HG02678 (cell line): ENCODE data around the gene COMT.
A peak's percentile ranks its signal among the peaks of the same experiment; 100 is the strongest.
"Not testable (repeated sequence)": the region's sequence is repeated elsewhere in the genome, so short reads cannot be mapped to it uniquely, and the experiment has no call there.

Experiments
- ATAC-seq: cut with Tn5 transposase; IDR thresholded peaks from one replicate; pipeline ENCODE4 v1.9.1; 2021; ENCODE audit warnings: mild to moderate bottlenecking, moderate library complexity; ENCODE audit not compliant: unreplicated experiment

Gene COMT

DNA sequence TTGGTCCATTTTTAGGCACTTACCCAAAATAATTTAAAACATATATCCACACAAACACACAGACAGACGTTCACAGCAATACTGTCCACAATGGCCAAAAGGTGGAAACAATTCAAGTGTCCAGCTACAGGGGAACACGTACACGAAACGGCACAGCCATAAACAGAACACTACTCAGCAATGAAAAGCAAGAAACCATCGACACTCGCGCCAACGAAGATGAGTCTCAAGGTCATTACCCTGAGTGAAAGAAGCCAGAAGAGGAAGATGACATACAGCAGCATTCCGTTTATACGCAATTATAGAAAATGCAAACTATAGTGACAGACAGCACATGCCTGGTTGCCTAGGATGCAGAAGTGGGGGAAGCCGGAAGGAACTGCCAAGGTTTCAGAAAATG lies 13.4 kb upstream of the COMT start:
- ATAC-seq, result no peak

GRCh38 chr22:19929586-19930550 lies 11.7 kb upstream of the COMT start:
- no peak for ATAC-seq

- ATAC-seq, result no peak
These were observed 10.8 kb upstream of the COMT start for GRCh38 chr22:19930551-19931486.

DNA sequence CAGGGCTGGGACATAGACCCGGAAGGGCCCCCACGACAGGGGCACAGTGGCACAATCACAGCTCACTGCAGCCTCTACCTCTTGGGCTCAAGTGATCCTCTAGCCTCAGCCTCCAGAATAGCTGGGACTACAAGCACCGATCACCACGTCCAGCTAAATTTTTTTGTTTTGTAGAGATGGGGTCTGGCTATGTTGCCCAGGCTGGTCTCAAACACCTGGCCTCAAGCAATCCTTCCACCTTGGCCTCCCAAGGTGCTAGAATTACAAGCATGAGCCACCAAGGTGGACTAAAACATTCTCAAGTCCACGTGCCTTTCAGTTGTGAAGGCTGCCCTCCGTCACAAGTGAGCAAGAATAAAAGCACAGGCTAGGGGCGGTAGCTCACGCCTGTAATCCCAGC lies 10.1 kb upstream of the COMT start:
- ATAC-seq, result no peak

DNA sequence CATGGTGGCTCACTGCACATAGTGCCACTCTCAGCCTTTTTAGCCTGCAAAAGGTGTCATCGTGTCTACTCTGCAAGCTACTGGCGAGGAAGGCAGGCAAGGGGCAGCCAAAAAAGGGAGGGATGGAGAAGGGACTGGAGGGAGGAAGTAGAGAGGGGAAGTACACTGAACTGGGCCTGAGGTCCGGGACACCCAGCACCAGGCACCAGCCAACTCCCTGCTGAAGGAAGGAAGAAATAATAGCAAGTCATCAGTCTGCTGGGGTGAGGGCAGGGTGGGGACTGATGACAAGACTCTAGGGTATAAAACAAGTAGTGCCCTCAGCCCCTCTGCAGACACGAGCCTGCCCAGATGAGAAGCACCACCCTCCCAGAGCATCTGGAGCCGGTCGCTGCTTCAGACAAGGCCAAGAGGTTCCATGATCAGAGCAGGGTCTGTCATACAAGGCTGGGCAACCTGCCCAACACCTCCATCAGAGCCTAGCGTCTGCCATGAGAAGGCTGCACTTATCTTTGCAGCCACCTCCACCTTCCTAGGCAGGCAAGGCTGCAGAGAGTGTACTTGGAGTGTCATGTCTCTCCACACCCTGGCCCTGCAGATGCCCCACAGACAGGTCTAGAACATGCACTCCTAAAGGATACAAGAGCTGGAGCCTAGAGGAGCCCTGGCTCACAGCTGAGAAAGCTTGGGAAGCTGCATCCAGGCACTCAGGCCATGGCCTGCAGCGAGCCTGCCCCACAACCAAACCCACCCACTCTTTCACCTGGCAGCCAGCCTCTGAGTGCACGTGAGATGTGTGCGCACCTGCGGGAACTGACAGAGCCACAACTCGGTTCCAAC lies 9.0 kb upstream of the COMT start:
- no peak for ATAC-seq

DNA sequence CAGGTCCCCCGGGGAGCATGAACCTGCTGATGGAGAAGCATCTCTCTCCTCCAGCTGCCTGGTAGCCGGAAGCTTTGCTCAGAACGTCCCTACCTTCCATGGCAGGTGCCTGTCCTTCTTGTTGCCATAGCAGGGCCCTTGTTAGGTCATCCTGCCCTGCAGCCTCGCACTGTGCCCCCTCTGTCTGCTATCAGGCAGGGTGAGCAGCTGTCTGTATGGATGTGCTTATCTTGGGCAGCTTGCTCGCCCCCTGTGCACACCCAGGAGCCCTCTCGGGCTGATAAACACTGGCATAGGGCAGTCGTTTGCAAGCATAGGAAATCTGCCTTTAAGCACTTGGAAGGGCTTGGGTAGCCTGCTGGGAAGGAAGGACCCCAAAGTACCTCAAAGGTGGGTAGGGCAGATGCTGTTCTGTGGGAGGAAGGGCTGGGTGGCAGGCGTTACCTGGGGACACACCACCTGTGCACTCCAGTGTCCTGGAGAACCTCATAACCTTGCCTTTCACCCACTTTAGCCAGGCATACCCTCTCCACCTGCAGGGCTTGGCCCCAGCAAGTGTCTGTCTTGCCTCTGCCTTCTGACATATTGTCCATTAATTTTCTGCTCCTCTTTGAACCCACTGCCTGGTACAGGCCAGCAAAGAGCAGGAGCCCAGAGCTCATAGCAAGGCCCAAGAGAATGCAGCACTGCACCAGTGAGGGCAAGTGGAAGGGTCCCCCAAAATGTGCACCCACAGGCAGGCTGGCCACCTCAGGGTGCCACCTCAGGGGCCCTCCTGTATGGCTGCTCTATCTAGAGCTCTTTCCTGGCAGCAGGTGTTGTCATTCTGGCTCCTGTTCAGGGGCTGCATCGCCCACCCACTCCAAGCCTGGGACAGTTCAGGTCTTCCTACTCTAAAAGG lies 8.0 kb upstream of the COMT start:
- no peak for ATAC-seq

- ATAC-seq, result not testable (repeated sequence)
These were observed 6.4 kb upstream of the COMT start for GRCh38 chr22:19935123-19935718.

DNA sequence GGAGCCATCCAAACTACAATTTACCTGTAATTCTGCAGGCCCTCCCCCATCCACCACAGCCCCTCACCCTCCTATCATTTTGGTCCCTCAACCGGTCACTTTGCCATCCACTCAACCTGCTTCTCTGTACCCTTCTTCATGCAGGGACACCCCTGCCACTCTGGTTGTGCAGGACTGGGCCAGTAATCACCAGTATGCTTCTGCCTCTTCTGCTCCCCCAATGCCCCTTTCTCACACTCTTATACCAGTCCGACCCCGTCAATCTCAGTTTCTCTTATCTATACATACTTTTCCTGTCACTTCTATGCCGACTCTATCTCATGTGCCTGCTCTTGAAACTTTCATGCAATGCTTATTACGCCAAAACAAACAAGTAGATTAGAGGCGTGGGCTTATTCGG lies 5.1 kb upstream of the COMT start:
- no peak for ATAC-seq

DNA sequence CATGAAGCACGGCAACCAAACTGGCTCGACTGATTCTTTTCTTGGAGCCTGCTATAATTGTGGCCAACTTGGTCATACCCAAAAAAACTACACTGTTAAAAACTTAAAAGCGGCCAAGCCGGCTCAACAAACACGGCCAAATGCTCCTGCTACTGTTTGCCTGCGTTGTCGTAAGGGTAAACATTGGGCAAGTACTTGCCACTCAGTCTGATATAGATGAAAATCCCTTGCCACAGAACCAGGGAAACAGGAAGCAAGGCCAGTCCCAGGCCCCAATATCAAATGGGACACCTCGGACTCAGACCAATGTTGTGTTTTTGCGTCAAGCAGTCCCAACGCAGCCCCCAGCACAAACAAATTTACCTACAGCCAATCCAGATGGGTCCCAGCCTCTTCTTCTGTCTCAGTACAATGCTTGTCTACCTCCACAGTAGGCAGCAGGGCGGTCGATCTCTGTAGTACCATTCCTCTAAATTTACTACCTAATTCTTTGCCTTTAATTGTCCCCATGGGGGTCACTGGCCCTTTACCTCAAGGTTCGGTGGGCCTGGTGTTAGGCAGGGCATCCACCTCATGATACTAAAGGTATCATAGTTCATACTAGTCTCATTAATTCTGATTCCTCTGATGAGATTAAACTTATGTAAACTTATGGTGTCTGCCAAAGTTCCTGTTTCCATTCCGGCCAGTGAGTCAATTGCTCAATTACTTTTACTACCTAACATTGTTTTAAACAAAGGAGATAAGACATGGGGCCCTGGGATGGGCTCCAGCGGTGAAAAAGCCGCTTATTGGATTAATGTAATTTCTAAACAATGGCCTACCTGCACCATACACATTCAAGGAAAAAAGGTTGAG lies 3.7 kb upstream of the COMT start:
- no peak for ATAC-seq

DNA sequence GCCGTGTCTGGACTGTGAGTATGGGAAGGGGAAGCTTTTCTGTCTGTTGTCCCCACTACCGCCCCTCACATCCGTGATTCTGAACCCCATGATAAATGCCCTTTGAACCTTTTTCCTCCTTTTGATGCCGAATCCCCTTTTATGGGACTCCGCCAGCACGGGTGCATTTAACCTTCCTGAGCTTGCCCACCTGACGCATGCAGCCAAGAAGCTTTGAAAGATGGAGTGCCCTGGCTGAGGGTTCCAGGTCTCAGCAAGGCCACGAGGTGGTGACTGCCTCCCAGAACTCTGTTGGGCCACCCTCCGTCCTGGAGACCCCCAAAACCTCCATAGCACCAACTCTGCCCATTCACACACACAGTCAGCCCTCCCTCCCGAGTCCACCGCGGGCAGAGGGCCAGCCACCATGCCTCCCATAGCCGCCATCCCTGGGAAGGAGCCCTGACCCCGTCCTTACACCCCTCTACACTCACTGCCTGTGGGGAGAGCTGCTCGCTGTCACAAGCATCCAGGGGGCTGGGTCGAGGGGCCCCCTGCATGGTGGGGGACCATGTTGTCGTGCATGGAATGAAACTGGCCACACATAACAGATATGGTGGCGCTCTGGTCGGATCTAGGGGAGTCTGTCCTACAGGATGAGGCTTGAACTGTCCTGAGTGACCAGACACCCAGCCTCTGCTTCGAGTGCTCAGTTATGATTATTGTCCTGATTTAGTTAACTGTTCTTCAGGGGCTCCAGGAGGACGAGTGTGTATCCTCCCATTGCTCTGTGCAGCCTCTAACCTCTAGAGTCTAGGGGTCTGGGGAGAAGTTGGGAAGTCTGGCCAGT lies 822 bp upstream of the COMT start:
- no peak for ATAC-seq

DNA sequence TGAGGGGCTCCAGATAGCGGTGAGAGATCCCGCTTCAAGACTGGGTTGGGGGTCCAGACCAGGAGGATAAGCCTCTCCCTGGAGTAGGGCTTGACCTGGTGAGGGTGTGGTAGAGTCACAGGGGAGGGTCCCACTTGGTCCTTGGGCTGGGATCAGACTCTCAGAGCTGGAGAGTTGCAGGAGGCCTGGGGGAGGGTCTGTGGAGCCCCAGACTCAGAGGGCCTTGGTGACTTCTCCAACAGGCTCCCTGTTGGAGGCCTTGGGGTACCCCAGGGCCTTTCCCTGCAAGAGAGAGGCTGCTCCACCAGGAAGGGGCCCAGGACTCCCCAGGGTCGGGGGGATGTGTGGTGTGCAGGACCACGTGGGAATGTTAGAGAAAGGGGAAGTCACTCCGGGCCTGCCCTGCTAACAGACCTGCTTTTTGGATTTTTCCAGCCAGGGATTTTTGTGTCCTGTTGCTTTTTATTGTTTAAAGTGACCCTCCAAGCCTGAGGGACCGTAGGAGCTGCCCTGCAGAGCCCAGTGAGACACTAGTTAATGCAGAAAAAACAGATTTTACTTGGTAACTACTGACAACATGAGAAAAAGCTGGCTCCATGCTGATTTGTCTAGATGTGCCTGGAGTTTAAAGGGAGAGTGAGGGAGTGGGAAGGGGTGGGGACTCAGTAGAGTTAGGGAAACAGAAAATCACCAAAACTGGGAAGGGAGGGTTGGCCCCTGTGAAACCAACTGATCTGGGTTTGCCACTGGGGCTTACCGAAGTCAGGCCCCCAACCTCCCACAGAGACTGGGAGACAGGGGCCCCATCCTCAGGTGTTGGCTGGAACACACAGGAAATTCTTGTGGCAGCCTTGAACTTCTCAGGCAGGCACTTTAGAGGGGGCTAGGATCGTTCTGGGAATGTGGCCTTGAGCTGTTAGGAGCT lies 847 bp downstream of the COMT start:
- ATAC-seq, result peak; percentile 29

GRCh38 chr22:19943082-19944026 lies 1.8 kb downstream of the COMT start:
- ATAC-seq, result no peak

GRCh38 chr22:19948057-19948760 lies 6.6 kb downstream of the COMT start:
- no peak for ATAC-seq

GRCh38 chr22:19951346-19951745 lies 9.8 kb downstream of the COMT start:
- no peak for ATAC-seq
